ENCODE data around the gene FOXRED2. TPM values are rescaled to one million over a fixed set of nuclear protein-coding genes. Genes with fewer than 3 reads are reported as not detected.

The FOXRED2 gene
- total RNA-seq, 2 donors from 2014 or later: 2.0 to 4.9 TPM

GRCh38 chr22:36544107-36544620, 37.3 kb upstream of the FOXRED2 start:
- Histone ChIP-seq H3K27ac (no peak overlapping the region), H3K27me3 (no peaks in the 10 kb centered on the region), H3K36me3 (replicated peaks in 1 of 2; ENCODE audit: insufficient read depth in 1 of 2, low read depth in 2 of 2) (no peaks in the 10 kb centered on the region), H3K4me3 (no peak overlapping the region), H3K9me3 (no peaks in the 10 kb centered on the region), H3K4me1 (peaks cover 3% of the 10 kb centered on the region)
- 86 to 89% methylated on average over 11 of the region's 11 CpGs for WGBS, 2 donors
- no peak for ATAC-seq
- no peak for DNase-seq
- TF ChIP-seq CTCF (IDR thresholded peaks at IDR 0.05): no peak
- TF ChIP-seq POLR2A (IDR thresholded peaks at IDR 0.05): no peak
- intact Hi-C loops (cut with DNase I): no loop called here

- intact Hi-C loops (cut with DNase I): no loop called here
- no peak overlapping the region for H3K27ac ChIP-seq
- H3K27me3 ChIP-seq: no peaks in the 10 kb centered on the region
- ATAC-seq (no peak), DNase-seq (no peak)
- no peak for TF ChIP-seq POLR2A (IDR thresholded peaks at IDR 0.05)
- no peak for TF ChIP-seq CTCF (IDR thresholded peaks at IDR 0.05)
- H3K4me3 ChIP-seq: no peak overlapping the region
- H3K4me1 ChIP-seq: peaks cover 3% of the 10 kb centered on the region
- H3K9me3 ChIP-seq: no peaks in the 10 kb centered on the region
- 54% methylated on average over 9 of the region's 9 CpGs for WGBS, 2 donors
- H3K36me3 ChIP-seq (replicated peaks in 1 of 2; ENCODE audit: insufficient read depth in 1 of 2, low read depth in 2 of 2): no peaks in the 10 kb centered on the region
Observed at GRCh38 chr22:36541831-36542411, 35.1 kb upstream of the FOXRED2 start.

GRCh38 chr22:36540867-36541642, 34.2 kb upstream of the FOXRED2 start:
- Histone ChIP-seq H3K27ac (no peak overlapping the region), H3K4me3 (no peak overlapping the region), H3K27me3 (no peaks in the 10 kb centered on the region), H3K36me3 (replicated peaks in 1 of 2; ENCODE audit: insufficient read depth in 1 of 2, low read depth in 2 of 2) (no peaks in the 10 kb centered on the region), H3K4me1 (peaks cover 2% of the 10 kb centered on the region), H3K9me3 (no peaks in the 10 kb centered on the region)
- DNase-seq: no peak
- TF ChIP-seq POLR2A (IDR thresholded peaks at IDR 0.05) (no peak), CTCF (IDR thresholded peaks at IDR 0.05) (no peak)
- intact Hi-C loops (cut with DNase I): no loop called here
- no peak for ATAC-seq
- 63 to 65% methylated on average over 12 of the region's 12 CpGs for WGBS, 2 donors

GRCh38 chr22:36538529-36538928, 31.7 kb upstream of the FOXRED2 start:
- Histone ChIP-seq H3K4me3 (no peak overlapping the region), H3K27me3 (no peaks in the 10 kb centered on the region), H3K9me3 (no peaks in the 10 kb centered on the region), H3K36me3 (replicated peaks in 1 of 2; ENCODE audit: insufficient read depth in 1 of 2, low read depth in 2 of 2) (no peaks in the 10 kb centered on the region), H3K27ac (no peak overlapping the region), H3K4me1 (no peaks in the 10 kb centered on the region)
- TF ChIP-seq POLR2A (IDR thresholded peaks at IDR 0.05): no peak
- TF ChIP-seq CTCF (IDR thresholded peaks at IDR 0.05): no peak
- no peak for ATAC-seq
- WGBS, 2 donors: 61 to 77% methylated on average over 5 to 7 of the region's 7 CpGs
- intact Hi-C loops (cut with DNase I): no loop called here
- DNase-seq: no peak

Data from body of pancreas (tissue), 4 donors.